GM19455 (cell line): ENCODE data around the gene COA8.
"Not testable (repeated sequence)": the region's sequence is repeated elsewhere in the genome, so short reads cannot be mapped to it uniquely, and the experiment has no call there.

ENCODE experiments used
- ATAC-seq: cut with Tn5 transposase; IDR thresholded peaks from one replicate; pipeline ENCODE4 v1.9.1; 2021; ENCODE audit not compliant: unreplicated experiment

Gene COA8

GRCh38 chr14:103525430-103526246, 37.1 kb upstream of the COA8 start:
- not testable (repeated sequence) for ATAC-seq

GRCh38 chr14:103526247-103526913, 36.4 kb upstream of the COA8 start:
- ATAC-seq: no peak

- no peak for ATAC-seq
These were observed 35.9 kb upstream of the COA8 start for GRCh38 chr14:103526914-103527248.

- ATAC-seq: peak; percentile 42
These were observed 35.2 kb upstream of the COA8 start for GRCh38 chr14:103527408-103528145.

GRCh38 chr14:103528146-103528586, 34.6 kb upstream of the COA8 start:
- ATAC-seq: no peak

GRCh38 chr14:103528587-103529382, 34.0 kb upstream of the COA8 start, which contains the start of gene TRMT61A:
TSS of gene TRMT61A (plus strand) at chr14:103529196. CDS start at chr14:103529979, 783 bp downstream.
- ATAC-seq: peak; percentile 57

- ATAC-seq: peak; percentile 2
These were observed 33.1 kb upstream of the COA8 start for GRCh38 chr14:103529383-103530365.

GRCh38 chr14:103530390-103530789, 32.4 kb upstream of the COA8 start:
- ATAC-seq: no peak

- no peak for ATAC-seq
These were observed 31.9 kb upstream of the COA8 start for GRCh38 chr14:103530831-103531230.

- no peak for ATAC-seq
These were observed 31.1 kb upstream of the COA8 start for GRCh38 chr14:103531421-103532215.

- no peak for ATAC-seq
These were observed 30.3 kb upstream of the COA8 start for GRCh38 chr14:103532216-103533136.

GRCh38 chr14:103533137-103533998, 29.4 kb upstream of the COA8 start:
- no peak for ATAC-seq

GRCh38 chr14:103533999-103534575, 28.7 kb upstream of the COA8 start:
- ATAC-seq: no peak

- ATAC-seq: no peak
These were observed 28.1 kb upstream of the COA8 start for GRCh38 chr14:103534576-103535061.

- ATAC-seq: no peak
These were observed 27.5 kb upstream of the COA8 start for GRCh38 chr14:103535081-103535890.
